H1 (cell line): ENCODE results near the gene PHF8. TPM values are rescaled to one million over a fixed set of nuclear protein-coding genes. Genes with fewer than 3 reads are reported as not detected.

Source experiments
- GTF2F1 ChIP-seq: IDR thresholded peaks from 2 replicates; pipeline ENCODE4 v1.6.1; 2012; ENCODE audit warnings: low read depth, low read length, improper control_type of control experiment, borderline replicate concordance
- polyA plus RNA-seq, 7 experiments: library from polyadenylated mRNA; depleted of rRNA in 3 of 7; stranded (reverse) in 5 of 7; unstranded in 2 of 7; fragments of >200 nt in 5 of 7; fragments of 200-250 nt in 2 of 7; gene quantifications; 1 replicate in 5 of 7; 2 replicates in 1 of 7; 4 replicates in 1 of 7; pipeline versions ENCODE4 v1.2.1 to v1.2.3, GENCODE V29; 2011 to 2013; ENCODE audit warnings: missing spikeins in 2 of 7, mixed read lengths in 2 of 7
- total RNA-seq: library from RNA; stranded (reverse); fragmentation: NEBNext Ultra II Directional; extraction: Animal tissue kit (Norgen Biotek cat#: 25700); gene quantifications from 2 replicates; pipeline ENCODE4 v1.2.1, GENCODE V29; 2021

PHF8 gene
- total and polyA plus RNA-seq, 2 of the 8 experiments (the other 6 are each of a cell fraction or from before 2014, with no cell fraction given) = 14.6 to 27.6 TPM

DNA sequence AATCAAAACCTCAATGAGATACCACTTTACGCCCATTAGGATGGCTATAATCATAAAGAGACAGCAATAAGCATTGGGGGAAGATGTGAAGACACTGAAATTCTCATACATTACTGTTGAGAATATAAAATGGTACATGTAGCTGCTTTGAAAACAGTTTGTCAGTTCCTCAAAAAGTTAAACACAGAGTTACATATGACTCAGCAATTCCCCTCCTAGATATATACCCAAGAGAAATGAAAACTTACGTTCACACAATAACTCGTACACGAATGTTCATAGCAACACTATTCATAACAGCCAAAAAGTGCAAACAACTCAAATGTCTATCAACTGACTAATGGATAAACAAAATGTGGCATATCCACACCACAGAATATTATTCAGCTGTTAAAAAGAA, 36.6 kb downstream of the PHF8 start (continued):
- no peak for TF ChIP-seq GTF2F1
